ENCODE results near the gene UBE2I.
"Not testable (repeated sequence)": the region's sequence is repeated elsewhere in the genome, so short reads cannot be mapped to it uniquely, and the experiment has no call there.

Gene UBE2I

DNA sequence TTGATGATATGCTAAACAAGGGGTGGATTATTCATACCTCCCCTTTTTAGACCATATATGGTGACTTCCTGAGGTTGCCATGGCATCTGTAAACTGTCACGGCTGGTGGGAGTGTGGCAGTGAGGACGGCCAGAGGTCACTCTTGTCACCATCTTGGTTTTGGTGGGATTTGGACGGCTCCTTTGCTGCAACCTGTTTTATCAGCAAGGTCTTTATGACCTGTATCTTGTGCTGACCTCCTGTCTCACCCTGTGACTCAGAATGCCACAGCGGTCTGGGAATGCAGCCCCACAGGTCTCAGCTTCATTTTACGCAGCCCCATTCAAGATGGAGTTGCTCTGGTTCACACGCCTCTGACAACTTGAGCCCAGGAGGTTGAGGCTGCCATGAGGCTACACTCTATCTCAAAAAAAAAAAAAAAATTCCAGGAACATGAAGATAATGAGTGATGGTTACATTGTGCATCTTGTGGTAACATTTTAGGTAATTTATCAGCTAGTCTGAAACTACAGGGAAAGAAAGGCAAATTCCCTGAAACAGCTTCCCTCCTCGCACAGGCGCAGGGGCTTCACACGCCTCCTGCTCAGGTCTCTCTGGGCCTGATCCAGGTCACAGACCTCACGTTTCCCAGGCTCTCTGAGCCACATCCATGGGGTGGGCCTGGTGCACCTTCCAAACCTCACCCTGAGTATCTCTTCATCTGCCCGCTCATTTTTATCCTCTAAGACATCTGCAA lies 15.3 kb upstream of the UBE2I start:
- DNase-seq = no peak

DNA sequence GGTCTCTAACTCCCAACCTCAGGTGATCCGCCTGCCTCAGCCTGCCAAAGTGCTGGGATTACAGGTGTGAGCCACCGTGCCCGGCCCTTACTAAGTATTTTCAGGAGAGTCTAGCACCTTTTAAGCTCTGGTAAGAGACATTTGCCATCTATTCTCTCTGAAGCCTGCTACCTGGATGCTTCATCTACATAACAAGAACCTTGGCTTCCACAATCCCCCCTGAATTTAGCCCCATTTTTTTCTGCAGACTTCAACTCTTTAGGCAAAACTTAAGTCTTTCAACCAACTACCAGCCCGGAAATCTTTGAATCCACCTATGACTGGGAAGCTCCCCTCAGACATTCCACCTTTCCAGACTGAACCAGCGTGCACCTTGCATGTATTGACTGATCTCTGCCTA lies 14.0 kb upstream of the UBE2I start:
- DNase-seq = no peak

DNA sequence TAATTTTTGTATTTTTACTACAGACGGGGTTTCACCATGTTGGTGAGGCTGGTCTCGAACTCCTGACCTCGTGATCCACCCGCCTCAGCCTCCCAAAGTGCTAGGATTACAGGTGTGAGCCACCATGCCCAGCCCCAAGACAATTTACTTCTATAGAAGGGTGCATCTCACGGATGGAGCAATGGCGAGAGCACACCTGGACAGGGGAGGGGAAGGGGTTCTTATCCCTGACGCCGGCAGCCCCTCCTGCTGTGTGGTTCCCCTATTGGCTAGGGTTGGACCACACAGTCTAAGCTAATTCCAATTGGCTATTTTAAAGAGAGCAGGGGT lies 12.8 kb upstream of the UBE2I start:
- not testable (repeated sequence) for DNase-seq

DNA sequence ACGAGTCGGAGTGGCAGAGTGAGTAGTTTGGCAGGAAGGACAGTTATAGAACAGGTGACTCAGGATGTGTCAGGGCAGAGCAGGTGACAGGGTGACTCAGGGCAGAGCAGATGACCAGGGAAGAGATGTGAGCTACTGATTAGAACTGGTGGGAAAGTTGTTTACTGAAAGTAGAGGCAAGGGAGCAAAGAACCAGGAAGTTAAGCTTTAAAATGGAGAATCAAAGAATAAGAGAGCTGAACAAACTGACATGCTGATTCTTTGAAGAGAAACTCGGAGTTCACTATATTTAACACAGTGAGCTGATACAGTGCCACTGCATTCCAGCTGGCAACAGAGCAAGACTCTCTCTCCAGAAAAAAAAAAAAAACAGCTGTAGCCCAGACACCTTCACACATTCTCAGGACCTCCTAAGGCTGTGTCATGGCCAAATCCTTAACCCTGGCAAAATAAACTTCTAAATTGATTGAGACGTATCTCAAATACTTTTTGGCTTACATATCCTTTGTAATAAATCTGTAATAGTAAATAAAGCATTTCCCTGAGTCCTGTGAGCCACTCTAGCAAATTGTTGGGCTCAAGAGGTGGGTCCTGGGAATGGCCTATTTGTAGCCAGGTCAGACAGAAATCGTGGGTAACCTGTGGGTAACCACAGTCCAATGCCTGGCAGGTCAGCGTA lies 12.3 kb upstream of the UBE2I start:
- no peak for DNase-seq

DNA sequence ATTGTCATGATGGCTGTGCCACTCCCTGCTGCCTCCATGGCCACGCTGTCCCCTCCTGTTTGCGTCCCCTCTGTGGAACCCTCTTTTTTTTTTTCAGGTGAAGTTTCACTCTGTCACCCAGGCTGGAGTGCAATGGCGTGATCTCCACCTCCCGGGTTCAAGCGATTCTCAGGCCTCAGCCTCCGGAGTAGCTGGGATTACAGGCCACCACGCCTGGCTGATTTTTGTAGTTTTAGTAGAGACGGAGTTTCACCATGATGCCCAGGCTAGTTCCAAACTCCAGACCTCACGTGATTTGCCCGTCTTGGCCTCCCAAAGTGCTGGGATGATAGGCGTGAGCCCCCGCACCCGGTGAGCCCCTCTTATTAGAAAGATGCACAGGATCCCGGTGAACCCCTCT lies 11.0 kb upstream of the UBE2I start:
- no peak for DNase-seq

DNA sequence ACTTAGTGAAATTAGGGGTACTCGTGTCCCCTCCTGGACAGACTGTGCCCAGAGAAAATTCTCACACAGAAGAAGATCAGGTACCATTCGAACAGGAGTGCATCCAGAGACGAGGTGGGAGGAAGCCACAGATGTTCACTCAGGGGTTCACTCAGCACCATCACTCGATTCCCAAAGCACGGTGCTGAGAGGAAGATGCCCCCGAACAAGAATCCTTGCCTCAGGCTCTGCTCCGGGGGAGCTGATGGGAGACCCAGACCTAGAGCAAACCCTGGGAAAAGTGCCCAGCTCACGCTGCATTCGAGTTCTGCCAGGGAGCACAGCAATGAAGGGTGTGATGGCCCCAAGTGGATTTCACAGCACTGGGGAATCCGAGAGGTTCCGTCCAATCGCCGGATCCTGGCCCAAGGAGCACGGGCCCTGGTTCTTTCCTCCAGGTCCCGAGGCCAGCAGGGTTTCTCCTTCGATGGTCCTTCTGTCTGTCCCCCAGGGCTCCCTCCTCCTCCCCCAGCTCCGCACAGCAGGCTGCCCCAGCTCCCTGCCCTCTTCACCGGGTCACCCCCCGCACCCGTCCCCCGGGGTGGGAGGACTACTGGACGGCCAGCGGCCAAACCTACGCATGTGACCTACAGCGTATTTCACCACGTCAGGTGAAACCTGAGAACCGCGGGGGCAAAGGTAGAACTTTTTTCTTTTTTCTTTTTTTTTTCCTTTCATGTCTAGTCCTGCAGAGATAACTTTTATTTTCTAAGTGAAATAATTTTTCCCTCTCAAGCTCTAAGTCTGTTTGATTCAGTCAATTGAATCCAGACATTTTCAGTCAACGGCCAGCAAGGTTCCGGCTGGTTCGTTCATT lies 10.2 kb upstream of the UBE2I start:
- no peak for DNase-seq

DNA sequence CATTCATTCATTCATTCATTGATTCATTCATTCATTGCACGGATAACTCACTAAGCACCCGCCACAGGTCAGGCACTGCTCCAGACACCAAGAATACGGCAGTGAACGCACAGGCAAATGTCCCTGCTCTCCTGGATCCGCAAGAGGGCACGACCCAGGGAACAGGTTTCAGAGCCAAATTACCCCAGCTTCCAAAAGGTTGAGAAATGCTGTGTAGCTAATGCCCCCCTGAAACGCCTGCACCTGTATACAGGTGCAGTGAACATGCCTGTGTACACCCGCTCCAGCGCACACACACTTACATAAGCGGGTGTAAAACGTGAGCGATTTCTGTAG lies 9.6 kb upstream of the UBE2I start:
- no peak for DNase-seq

DNA sequence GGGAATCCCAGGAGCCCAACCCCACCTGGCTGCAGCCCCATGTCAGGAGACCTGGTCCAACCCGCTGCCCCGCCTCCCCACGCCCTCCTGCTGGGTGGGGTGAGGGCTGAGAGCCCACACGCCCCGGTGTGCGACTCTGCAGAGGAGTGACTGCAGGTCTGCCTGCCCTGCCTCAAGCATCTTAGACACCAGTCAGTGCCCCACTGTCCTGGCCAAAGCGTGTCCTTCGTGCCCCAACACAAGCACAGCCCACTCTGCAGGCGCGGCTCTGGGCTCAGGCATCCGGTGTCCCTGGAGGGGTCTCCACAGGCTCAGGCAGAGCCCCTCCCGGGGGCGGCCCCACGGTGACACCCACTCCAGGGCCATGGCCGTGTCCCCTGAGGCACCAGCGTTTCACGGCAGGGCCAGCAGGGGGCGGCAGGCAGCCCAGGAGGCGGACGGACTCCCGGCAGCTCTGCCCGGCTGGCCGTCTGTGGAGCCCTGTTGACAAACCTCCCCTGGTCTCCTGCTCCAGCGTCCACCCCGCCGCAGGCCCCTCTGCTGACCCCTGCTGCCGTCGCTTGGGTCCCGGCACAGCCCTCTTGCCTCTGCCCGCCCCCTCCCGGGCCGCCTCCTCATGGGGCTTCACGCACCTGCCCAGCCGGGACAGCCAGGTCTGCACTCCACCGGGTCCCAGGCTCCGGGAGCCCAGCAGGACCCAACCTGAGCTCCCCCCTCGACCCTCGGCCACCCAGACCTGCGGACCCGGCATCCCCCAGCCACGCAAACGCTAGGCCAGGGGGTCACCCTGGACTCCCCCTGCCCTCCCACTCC lies 8.6 kb upstream of the UBE2I start:
- peak; percentile 76 for DNase-seq

DNA sequence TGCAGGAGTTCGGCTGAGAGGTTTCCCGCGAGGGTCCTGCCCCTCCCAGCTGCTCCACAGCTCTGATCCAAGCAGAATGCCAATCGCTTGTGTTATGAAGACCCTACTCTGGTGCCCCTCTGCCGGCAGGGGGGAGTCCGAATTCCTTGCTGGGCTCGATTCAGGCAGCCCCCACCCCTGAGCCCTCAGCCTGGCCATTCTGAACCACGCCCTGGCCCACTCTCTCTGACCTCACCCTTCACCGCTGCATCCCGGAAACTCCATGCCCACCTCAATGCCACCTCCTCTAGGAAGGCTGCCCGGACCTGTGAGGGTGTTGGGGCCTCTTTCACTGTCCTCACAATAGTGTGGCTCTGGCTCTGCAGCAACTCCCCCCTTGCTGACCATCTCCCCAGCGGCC lies 7.9 kb upstream of the UBE2I start:
- no peak for DNase-seq

DNA sequence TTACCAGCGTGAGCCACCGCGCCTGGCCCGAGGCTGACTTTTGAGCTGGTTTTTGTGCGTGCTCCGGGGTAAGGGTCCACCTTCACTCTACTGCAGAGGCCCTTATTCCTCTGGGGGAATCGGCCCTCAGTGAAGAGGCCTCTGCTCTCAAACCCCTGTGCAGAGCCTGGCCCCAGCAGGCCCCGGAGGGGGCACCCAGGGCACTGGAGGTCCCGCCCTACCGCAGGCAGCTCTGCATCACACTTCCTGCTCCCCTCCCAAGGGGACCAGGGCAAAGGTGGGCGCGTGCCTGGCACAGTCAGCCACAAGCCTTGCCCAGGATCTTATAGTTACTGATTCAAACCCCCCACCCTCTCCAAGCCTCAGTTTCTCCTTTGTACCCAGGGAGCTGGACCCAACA lies 3.6 kb upstream of the UBE2I start:
- DNase-seq = no peak

DNA sequence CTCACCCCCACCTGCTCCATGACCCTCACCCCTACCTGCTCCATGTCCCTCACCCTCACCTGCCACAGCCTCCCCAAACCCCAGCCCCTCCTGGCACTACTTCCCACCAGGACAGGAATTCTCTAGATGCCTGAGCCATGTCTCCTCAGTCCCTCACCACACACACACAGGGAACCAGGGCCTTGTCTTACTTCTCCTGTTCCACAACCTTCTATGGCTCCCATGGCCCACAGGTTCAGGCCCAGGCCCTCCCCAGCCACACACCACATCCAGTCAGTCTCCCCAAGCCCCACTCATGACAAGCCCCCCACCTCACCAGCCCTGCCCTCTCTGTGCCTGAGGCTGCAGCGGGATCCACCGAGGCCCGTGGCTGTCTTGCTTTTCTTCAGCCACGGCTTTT lies 3.1 kb upstream of the UBE2I start:
- DNase-seq = no peak

DNA sequence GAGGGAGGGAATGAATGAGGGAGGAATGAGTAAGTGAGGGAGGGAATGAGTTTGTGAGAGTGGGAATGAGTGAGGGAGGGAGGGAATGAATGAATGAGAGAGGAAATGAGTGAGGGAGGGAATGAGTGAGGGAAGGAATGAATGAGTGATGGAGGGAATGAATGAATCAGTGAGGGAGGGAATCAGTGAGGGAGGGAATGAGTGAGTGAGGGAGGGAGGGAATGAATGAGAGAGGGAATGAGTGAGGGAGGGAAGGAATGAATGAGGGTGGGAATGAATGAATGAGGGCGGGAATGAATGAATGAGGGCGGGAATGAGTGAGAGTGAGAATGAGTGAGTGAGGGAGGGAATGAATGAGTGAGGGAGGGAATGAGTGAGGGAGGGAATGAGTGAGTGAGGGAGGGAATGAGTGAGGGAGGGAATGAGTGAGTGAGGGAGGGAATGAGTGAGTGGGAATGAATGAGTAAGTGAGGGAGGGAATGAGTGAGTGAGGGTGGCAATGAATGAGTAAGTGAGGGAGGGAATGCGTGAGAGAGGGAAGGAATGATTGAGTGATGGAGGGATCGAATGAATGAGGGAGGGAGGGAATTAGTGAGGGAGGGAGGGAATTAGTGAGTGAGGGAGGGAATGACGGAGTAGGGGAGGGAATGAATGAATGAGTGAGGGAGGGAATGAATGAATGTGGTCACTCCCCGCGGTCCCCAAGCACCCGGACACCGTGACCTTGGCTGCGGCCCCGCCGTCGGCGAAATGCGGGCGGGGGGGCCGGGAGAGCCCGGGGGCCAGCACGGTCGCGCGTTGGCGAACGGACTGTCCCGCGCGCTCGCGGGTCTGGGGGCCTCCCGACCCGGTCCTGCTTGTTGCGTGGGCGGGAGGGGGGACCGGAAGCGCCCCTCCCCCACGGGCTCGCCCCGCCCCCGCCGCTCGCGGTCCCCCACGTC lies 1.1 kb upstream of the UBE2I start:
- peak; percentile 72 for DNase-seq

DNA sequence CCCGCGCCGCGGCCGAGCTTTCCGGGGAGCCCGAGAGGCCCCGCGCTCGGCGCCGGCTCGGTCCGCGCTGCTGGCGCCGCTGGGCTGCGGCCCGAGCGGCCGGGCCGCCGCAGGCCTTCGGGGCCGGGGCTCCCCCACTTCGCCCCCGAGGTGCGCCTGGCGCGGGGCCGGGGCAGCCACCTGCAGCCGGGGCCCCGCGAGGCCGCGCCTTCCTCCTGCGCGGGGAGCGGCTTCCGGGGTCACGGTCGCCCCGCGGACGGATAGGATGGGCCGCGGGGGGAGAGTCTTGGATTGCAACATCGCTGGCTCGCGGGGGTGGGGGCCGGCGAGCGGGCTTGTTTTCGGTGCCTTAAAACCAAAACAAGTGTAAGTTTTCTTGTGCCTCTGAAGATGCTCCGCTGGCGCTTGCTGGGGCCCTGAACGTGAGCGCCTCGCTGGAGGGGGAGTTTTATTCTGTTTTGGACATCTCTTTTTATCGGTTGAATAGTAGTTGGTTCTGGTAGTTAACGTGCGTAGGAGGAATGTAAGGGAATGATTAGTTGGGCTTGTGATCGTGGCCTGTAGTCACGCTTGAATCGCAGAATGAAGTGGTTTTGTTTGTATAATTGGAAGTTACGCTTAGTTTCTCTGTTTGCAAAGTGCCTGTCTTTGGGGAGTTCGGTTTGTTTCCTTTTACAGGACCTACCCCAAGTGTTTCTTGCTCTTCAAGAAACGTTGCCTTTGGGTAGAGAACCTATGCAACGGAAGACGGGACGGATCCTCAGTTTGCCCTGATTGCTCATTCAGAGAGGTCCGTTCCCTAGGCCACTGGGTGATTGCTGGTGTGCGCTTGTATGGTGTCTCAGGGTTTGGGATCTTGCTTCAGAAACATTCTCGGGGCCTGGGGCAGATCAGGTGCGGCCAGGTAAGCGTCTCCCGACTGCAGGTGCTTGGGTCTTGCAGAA lies 724 bp downstream of the UBE2I start:
- DNase-seq = peak; percentile 56

DNA sequence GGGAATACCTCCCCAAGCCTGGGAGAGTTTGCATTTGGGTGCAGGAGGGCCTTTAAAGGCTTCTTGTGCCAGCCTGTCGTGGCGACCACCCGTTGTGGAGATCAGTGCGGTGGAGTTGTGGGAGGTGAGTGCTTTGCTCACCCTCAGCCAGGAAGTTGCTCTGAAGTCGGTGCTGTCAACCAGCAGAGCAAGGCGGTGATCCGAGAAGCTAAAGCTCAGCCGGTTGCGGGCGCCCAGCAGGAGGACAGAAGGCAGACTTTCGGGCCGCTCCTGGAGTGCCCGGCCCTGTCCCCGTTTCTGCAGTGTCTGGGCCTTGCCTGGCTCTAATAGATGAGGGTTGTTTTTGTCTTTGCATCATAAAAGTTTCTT lies 1.4 kb downstream of the UBE2I start:
- DNase-seq = peak; percentile 50

DNA sequence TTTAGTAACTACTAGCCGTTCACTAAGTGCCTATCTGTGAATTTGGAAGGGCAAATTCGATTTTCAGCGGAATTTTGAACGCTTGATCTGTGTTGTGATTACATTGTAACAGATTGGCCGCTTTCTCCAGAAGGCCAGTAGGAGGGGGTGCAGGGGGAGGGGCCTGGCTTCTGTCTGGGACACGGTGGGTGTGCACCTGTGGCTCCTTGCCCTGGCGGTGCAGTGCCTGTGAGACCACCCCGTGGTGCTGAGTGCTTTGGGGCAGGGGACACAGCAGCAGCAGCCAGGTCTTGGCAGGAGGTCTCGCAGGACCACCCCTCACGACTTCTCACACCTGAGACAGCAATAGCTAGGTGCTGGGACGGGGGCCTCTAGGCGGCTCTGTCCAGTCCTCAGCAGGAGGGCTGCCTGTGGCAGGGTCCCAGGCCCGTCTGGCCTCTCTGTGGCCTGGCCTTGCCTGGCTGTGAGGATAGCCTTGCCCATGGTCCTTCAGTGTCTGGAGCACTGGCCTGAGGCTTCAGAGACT lies 1.8 kb downstream of the UBE2I start:
- DNase-seq = peak; percentile 38

DNA sequence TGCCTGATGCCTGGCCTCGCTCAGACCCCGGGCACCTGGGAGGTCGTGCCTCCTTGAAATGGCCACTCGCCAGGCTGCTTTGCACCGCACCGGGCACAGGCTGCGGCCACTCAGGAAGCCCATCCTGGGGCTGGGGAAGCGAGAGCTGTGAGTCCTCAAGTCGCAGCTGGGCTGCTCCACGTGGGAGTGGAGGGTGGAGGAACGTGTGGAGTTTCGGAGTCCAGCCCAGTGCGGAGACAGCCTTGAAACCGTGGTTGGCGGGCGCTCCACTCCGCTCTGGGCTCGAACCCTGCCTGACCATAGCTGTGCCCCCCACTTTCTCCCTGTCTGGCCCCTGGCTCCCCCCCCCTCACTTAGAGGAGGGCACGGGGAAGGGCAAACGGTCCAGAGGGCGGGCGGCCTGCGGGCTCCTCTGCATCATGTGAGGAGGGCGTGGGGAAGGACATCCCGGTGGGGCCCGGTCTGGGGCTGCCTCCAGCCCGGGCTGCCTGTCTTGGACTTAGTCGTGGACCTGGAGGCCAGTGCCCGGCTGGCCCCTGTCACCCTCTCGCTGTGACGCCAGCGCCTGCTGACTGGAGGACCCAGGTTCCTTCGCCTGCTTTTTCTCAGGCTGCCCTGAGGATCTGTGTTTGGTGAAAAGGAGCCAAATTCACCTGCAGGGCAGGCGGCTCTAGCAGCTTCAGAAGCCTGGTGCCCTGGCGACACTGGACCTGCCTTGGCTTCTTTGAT lies 2.5 kb downstream of the UBE2I start:
- DNase-seq = peak; percentile 60

DNA sequence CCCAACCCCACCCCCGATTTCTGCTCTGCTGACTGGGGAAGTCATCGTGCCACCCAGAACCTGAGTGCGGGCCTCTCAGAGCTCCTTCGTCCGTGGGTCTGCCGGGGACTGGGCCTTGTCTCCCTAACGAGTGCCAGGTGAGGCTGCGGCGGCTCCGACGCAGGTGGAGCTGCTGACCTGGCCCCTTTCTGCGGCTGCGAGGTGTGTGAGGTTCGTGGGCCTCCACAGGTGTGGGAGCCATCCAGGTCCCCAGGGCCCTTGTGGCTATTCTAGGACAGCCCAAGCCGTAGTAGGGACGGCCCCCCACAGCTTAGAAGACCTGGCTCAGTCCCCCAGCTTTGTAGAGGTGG lies 3.0 kb downstream of the UBE2I start:
- DNase-seq = no peak

DNA sequence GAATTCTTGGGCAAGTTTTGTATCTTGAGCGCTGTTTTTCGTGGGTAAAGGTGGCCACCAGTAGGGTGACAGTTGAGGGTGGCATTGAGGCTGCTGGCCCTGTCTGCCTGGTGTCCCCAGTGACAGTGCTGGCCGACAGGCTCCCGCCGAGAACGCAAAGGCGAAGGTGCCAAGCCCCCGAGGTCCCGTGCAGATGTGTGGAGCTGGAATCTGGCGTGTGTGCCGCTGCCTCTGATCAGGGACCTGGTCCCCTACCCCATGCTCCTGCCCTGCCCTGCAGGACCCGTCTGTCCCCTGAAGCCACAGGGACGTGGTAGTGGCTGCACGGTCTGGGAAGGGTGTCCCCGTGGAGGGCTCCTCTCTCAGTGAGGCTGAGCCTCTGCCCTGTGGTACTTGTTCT lies 3.5 kb downstream of the UBE2I start:
- DNase-seq = no peak

DNA sequence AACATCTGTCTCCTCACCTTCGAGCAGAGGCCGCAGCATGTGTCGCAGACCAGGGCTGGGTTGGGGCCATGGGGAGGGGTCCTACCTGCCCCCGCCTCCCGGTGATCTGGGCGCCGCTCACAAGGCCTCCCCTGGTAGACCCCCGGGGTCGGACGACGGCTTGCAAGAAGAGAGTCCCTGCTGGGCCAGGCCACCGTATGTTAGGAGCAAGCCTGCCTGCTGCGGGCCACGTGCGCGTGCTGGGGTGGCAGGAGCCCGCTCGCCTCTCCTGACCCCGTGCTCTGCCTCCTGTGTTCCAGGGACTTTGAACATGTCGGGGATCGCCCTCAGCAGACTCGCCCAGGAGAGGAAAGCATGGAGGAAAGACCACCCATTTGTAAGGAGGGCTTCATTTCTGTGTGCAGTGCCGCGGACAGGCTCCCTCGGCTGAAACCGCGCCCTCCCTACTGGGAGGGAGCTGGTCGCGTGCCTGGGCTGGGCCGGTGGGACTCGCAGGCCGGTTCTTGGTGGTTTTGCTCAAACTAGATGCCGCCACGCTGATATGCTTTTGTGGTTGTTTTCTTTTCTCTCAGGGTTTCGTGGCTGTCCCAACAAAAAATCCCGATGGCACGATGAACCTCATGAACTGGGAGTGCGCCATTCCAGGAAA lies 4.4 kb downstream of the UBE2I start:
- DNase-seq = no peak

Measured in hematopoietic multipotent progenitor cell treated with erythropoietin and hydrocortisone succinate and interleukin-3 and kit ligand, for 6 days (in vitro differentiated cells).